WERI-Rb-1 (cell line): ENCODE data around the gene ZNF397.
A peak's percentile ranks its signal among the peaks of the same experiment; 100 is the strongest.

Experiments used
- DNase-seq: peaks from one replicate; pipeline ENCODE4 v3.0.0-alpha.2; 2020
- H3K27ac ChIP-seq: fragments of 250-450 bp; sonication (Bioruptor Pico); 2 replicates; pipeline ENCODE4 v1.5.1; 2020; ENCODE audit warnings: mild to moderate bottlenecking, moderate library complexity
- H3K27me3 ChIP-seq: fragments of 250-450 bp; sonication (Bioruptor Pico); 2 replicates; pipeline ENCODE4 v1.5.1; 2021; ENCODE audit warnings: mild to moderate bottlenecking, low read depth, moderate library complexity; ENCODE audit not compliant: insufficient read depth, severe bottlenecking
- H3K36me3 ChIP-seq: fragments of 250-450 bp; sonication (Bioruptor Pico); 2 replicates; pipeline ENCODE4 v1.5.1; 2020; ENCODE audit warnings: mild to moderate bottlenecking, moderate library complexity
- H3K4me3 ChIP-seq: 2 replicates; pipeline ENCODE4 v1.5.1; 2011; ENCODE audit warnings: low read depth, mild to moderate bottlenecking, control low read depth, low read length
- H3K9me3 ChIP-seq: fragments of 250-450 bp; sonication (Bioruptor Pico); 2 replicates; pipeline ENCODE4 v1.5.1; 2021; ENCODE audit warnings: mild to moderate bottlenecking, moderate library complexity; ENCODE audit not compliant: severe bottlenecking
- CTCF ChIP-seq: IDR thresholded peaks from 2 replicates; pipeline ENCODE4 v1.5.1; 2011; ENCODE audit warnings: low read depth, mild to moderate bottlenecking, control low read depth, inconsistent platforms, low read length

Gene ZNF397

DNA sequence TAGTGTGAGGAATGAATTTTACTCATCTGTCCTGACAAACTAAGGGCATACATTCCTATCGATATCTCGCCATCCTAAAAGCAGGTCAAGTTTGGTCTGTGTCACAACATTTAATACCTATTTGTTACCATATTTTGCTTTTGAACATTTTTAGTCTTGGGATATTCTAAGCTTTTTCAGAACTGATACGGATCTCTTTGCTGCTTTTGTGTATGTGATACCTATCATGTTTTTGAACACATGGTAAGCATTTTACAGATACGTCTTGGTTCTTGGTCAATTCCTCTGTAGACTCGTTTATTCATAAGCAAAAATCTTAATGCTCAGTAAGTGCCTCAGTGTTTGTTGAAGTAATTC lies 592 bp downstream of the ZNF397 start:
- DNase-seq: no peak
- Histone ChIP-seq H3K9me3 (no peaks in the 10 kb centered on the region), H3K4me3 (peak overlapping the region; percentile 97), H3K27me3 (no peaks in the 10 kb centered on the region), H3K27ac (peak overlapping the region; percentile 95), H3K36me3 (peaks cover 40% of the 10 kb centered on the region)
- no peak for TF ChIP-seq CTCF

DNA sequence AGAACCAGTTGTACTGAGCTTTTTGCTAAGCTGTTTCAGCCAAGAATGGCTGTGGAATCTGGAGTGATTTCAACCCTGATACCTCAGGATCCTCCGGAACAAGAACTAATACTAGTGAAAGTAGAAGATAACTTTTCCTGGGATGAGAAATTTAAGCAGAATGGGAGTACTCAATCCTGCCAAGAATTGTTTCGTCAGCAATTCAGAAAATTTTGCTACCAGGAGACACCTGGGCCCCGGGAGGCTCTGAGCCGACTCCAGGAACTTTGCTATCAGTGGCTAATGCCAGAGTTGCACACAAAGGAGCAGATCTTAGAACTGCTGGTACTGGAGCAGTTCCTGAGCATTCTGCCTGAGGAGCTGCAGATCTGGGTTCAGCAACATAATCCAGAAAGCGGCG lies 1.6 kb downstream of the ZNF397 start:
- no peak overlapping the region for H3K4me3 ChIP-seq
- H3K9me3 ChIP-seq: no peaks in the 10 kb centered on the region
- TF ChIP-seq CTCF: no peak
- DNase-seq: no peak
- H3K27me3 ChIP-seq: no peaks in the 10 kb centered on the region
- H3K36me3 ChIP-seq: peaks cover 48% of the 10 kb centered on the region
- H3K27ac ChIP-seq: no peak overlapping the region

GRCh38 chr18:35244671-35245070 lies 3.8 kb downstream of the ZNF397 start:
- Histone ChIP-seq H3K27me3 (no peaks in the 10 kb centered on the region), H3K27ac (no peak overlapping the region), H3K4me3 (no peak overlapping the region), H3K36me3 (peaks cover 62% of the 10 kb centered on the region), H3K9me3 (no peaks in the 10 kb centered on the region)
- DNase-seq: no peak
- no peak for TF ChIP-seq CTCF

GRCh38 chr18:35245719-35246317 lies 5.0 kb downstream of the ZNF397 start:
- peaks cover 60% of the 10 kb centered on the region for H3K36me3 ChIP-seq
- no peak overlapping the region for H3K4me3 ChIP-seq
- no peak for TF ChIP-seq CTCF
- no peak for DNase-seq
- H3K27ac ChIP-seq: no peak overlapping the region
- no peaks in the 10 kb centered on the region for H3K9me3 ChIP-seq
- H3K27me3 ChIP-seq: no peaks in the 10 kb centered on the region

DNA sequence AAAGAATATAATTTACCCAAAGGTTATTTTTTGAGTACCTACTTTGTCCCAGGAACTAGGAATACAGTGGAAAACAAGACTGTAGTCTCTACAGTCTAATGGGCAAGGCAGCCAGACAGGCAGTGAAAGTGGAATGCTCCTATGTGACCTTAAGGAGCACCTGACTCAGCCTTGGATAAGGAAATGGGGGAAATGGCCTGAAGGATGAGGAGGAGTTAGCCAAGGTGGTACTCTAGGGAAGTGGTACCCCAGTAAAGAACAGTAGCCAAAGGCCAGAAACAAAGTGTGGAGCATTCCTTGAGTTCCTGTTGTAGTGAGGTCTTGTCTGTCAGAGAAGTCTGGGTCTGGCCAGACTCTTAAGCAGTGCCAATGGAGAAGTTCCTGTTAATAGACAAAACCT lies 6.0 kb downstream of the ZNF397 start:
- TF ChIP-seq CTCF: no peak
- Histone ChIP-seq H3K27me3 (no peaks in the 10 kb centered on the region), H3K4me3 (no peak overlapping the region), H3K9me3 (no peaks in the 10 kb centered on the region), H3K36me3 (peaks cover 60% of the 10 kb centered on the region), H3K27ac (no peak overlapping the region)
- no peak for DNase-seq

DNA sequence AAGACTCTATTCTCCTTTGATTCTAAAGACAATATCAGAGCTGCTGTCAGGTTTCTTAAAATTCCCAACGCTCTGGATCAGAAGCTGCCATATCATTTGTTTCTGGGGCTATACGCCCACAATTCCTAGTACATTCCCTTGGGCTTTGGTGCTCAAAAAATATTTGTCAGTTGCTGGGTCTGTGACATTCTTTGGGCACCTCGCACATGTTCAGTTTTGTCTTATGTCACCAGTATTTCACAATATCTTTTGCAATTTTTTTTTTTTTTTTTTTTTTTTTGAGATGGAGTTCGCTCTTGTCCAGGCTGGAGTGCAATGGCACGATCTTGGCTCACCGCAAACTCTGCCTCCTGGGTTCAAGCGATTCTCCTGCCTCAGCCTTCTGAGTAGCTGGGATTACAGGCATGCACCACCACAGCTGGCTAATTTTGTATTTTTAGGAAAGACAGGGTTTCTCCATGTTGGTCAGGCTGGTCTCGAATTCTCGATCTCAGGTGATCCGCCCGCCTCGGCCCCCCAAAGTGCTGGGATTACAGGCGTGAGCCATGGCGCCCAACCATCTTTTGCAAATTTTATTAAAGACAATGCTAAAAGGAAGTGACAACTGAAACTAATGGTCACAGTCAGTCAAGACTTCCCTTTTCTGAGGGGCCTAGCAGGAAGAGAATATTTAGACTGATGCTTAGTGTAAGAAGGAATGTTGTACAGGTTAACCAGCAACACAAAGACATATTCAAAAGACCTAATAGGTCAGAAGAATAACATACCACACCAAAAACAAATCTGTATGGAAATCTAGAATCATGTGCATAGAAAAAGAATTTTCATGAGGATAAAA lies 6.8 kb downstream of the ZNF397 start:
- TF ChIP-seq CTCF: no peak
- no peak overlapping the region for H3K4me3 ChIP-seq

More for the DNA sequence above, 6.8 kb downstream of the ZNF397 start:
- Histone ChIP-seq H3K9me3 (no peaks in the 10 kb centered on the region), H3K27me3 (no peaks in the 10 kb centered on the region), H3K27ac (no peak overlapping the region), H3K36me3 (peaks cover 58% of the 10 kb centered on the region)
- no peak for DNase-seq
